ENCODE measurements around the gene TXNDC5. TPM values are rescaled to one million over a fixed set of nuclear protein-coding genes. Genes with fewer than 3 reads are reported as not detected.
A peak's percentile ranks its signal among the peaks of the same experiment; 100 is the strongest.

Gene TXNDC5
- total RNA-seq, 2 experiments from 2014 or later: 312 to 319 TPM

DNA sequence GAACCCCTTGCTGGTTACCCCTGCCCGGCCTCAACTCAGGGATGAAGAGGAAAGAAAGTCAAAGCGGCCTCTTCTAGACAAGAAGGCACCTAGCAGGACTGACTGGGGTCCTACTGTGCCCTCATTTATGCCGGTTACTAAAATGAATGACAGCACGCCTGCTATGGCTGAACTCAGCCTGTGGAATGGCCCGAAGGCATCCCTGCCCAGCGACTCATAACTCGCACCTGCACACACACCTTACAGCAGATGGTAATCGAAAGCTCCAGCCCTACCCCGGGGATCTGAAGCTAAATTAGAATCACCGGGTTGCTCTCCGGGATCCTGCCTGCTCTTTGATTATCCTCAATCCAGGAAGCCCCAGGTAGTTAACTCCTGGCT lies 747 bp upstream of the TXNDC5 start:
- peak overlapping the region; percentile 98 for H3K4me2 ChIP-seq (ENCODE audit: low read length)
- BruUV-seq (replicated peaks): TSS peak; percentile 90
- H3K9me3 ChIP-seq (ENCODE audit: low read length): peaks cover 10% of the 10 kb centered on the region; the same call in 1 of the 2 replicates
- H3K79me2 ChIP-seq (ENCODE audit: insufficient read depth, low read depth, low read length): peaks cover 40% of the 10 kb centered on the region
- H3K9me2 ChIP-seq (ENCODE audit: insufficient read depth, low read length): no peaks in the 10 kb centered on the region
- H2AFZ ChIP-seq (ENCODE audit: low read length): peak overlapping the region; percentile 44; the same call in 1 of the 2 replicates
- H3K4me1 ChIP-seq (ENCODE audit: insufficient read depth, low read length, poor library complexity, severe bottlenecking): peaks cover 81% of the 10 kb centered on the region
- peak overlapping the region; percentile 96 for H3K27ac ChIP-seq (ENCODE audit: low read depth, low read length, poor library complexity, severe bottlenecking)
- ChIA-PET CTCF (ENCODE audit: unreplicated experiment) (interaction anchor here (0.6 kb wide), 1 partner anchor 1327 kb away, joined by 3 read pairs; no protein-coding TSS in a partner anchor), POLR2A (interaction anchor here (0.6 to 5.2 kb wide), 8 partner anchors 8 to 1800 kb away, joined by 3 to 39 read pairs (median 4); no protein-coding TSS in a partner anchor)
- TF ChIP-seq, protein P1, sequence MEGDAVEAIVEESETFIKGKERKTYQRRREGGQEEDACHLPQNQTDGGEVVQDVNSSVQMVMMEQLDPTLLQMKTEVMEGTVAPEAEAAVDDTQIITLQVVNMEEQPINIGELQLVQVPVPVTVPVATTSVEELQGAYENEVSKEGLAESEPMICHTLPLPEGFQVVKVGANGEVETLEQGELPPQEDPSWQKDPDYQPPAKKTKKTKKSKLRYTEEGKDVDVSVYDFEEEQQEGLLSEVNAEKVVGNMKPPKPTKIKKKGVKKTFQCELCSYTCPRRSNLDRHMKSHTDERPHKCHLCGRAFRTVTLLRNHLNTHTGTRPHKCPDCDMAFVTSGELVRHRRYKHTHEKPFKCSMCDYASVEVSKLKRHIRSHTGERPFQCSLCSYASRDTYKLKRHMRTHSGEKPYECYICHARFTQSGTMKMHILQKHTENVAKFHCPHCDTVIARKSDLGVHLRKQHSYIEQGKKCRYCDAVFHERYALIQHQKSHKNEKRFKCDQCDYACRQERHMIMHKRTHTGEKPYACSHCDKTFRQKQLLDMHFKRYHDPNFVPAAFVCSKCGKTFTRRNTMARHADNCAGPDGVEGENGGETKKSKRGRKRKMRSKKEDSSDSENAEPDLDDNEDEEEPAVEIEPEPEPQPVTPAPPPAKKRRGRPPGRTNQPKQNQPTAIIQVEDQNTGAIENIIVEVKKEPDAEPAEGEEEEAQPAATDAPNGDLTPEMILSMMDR (conservative IDR thresholded peaks at IDR 0.05; ENCODE audit: low read length): no peak
- TF ChIP-seq EZH2phosphoT487 (IDR thresholded peaks at IDR 0.05; ENCODE audit: borderline replicate concordance, low read depth, low read length): no peak
- peak; percentile 43 for DNase-seq (ENCODE audit: low spot score)
- H3K36me3 ChIP-seq (ENCODE audit: insufficient read depth, low read length): peaks cover 40% of the 10 kb centered on the region
- intact Hi-C loops (cut with micrococcal nuclease; ENCODE audit: unreplicated experiment): loop anchor here (2.0 to 10.0 kb wide), 2 partner anchors 81 to 1327 kb away; partner anchors contain the start of gene LY86
- H4K20me1 ChIP-seq (ENCODE audit: insufficient read depth, low read length): 0 out of 2 replicates have a peak, but pooled peaks cover 4% of the 10 kb centered on the region
- peak overlapping the region; percentile 70 for H3K4me3 ChIP-seq (ENCODE audit: low read depth, low read length, poor library complexity, severe bottlenecking)

DNA sequence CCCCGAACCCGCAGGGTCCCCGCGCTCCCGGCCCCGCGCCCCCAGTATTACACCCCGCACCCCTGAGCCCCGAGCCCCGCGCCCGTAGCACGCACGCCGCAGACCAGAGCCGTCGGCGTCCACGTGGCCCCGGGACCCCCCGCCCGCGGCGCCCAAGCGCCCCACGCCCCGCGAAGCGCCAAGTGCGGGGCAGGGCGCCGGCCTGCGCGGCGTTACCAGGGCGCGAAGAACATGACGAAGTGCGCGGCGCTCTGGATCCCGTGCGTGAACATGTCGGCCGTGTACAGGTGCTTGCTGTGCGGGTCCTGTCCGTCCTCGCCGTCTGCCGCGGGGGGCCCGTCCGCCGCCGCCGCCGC lies 312 bp downstream of the TXNDC5 start:
- no TSS peak for BruUV-seq (replicated peaks)
- Histone ChIP-seq H3K4me1 (ENCODE audit: insufficient read depth, low read length, poor library complexity, severe bottlenecking) (peaks cover 78% of the 10 kb centered on the region), H4K20me1 (ENCODE audit: insufficient read depth, low read length) (peaks cover 11% of the 10 kb centered on the region), H3K79me2 (ENCODE audit: insufficient read depth, low read depth, low read length) (peaks cover 51% of the 10 kb centered on the region), H3K9me3 (ENCODE audit: low read length) (no peaks in the 10 kb centered on the region; the same call in 1 of the 2 replicates), H3K27ac (ENCODE audit: low read depth, low read length, poor library complexity, severe bottlenecking) (peak overlapping the region; percentile 35), H3K4me3 (ENCODE audit: low read depth, low read length, poor library complexity, severe bottlenecking) (peak overlapping the region; percentile 92), H3K4me2 (ENCODE audit: low read length) (peak overlapping the region; percentile 85), H2AFZ (ENCODE audit: low read length) (no peak overlapping the region), H3K36me3 (ENCODE audit: insufficient read depth, low read length) (peaks cover 43% of the 10 kb centered on the region), H3K9me2 (ENCODE audit: insufficient read depth, low read length) (no peaks in the 10 kb centered on the region)
- no peak for DNase-seq (ENCODE audit: low spot score)
- ChIA-PET POLR2A (interaction anchor here (2.7 to 3.8 kb wide), 2 partner anchors 8 to 52 kb away, joined by 13 to 31 read pairs; no protein-coding TSS in a partner anchor), CTCF (ENCODE audit: unreplicated experiment) (interaction anchor here (1.1 kb wide), 1 partner anchor 11 kb away, joined by 3 read pairs; no protein-coding TSS in a partner anchor)
- intact Hi-C loops (cut with micrococcal nuclease; ENCODE audit: unreplicated experiment): loop anchor here (2.0 to 10.0 kb wide), 2 partner anchors 83 to 1325 kb away; partner anchors contain the start of gene LY86
- TF ChIP-seq, protein P1 (conservative IDR thresholded peaks at IDR 0.05; ENCODE audit: low read length): no peak
- TF ChIP-seq EZH2phosphoT487 (IDR thresholded peaks at IDR 0.05; ENCODE audit: borderline replicate concordance, low read depth, low read length): no peak

Measured in OCI-LY7 (cell line).